K562 (cell line): ENCODE results near the gene KPNB1. TPM values are rescaled to one million over a fixed set of nuclear protein-coding genes. Genes with fewer than 3 reads are reported as not detected.

Experiments used
- ATAC-seq: fragments of 200-7000 bp; cut with Tn5 transposase; 3 replicates; pipeline ENCODE4 v1.9.1; 2020; ENCODE audit warnings: moderate library complexity
- BruUV-seq: library from RNA; stranded (reverse); fragments of 400-500 nt; replicated peaks from 2 replicates; lab custom pipeline; 2021; lab: Mats Ljungman, UMichigan
- CTCF ChIA-PET: fragments of 300-600 bp; formaldehyde crosslinking; extraction: SDS; loops from one replicate; lab custom pipeline; 2021; ENCODE audit warnings: low intra/inter-chr PET ratio; lab: Yijun Ruan, JAX
- POLR2A ChIA-PET: fragments of 300-600, 350-650 bp; sonication (Branson Sonifier 250); formaldehyde crosslinking; extraction: SDS; loops from one replicate; lab custom pipeline; 2021; ENCODE audit warnings: antibody characterized with exemption, inconsistent platforms; lab: Yijun Ruan, JAX
- DNase-seq, 4 experiments: peaks; one replicate each; pipeline versions ENCODE4 v3.0.0 to v3.0.0-alpha.2; 2011 to 2018; ENCODE audit warnings: low spot score in 3 of 4, mixed read lengths in 3 of 4; ENCODE audit errors: extremely low read depth in 1 of 4
- FAIRE-seq: peaks from 2 replicates; lab custom pipeline; 2011; peaks lifted over from hg19 to GRCh38; lab: Jason Lieb, UNC
- H2AFZ ChIP-seq: 2 replicates; pipeline ENCODE4 v1.6.0; 2011; ENCODE audit warnings: low read depth, low read length, control low read depth, inconsistent platforms
- H3K27ac ChIP-seq: fragments of 200-600 bp; 3 replicates; pipeline ENCODE4 v1.8.0; 2011; ENCODE audit warnings: low read depth, mild to moderate bottlenecking, control low read depth, inconsistent platforms, low read length, moderate library complexity, mixed read lengths; ENCODE audit errors: extremely low read depth
- H3K27me3 ChIP-seq, 2 experiments: fragments of 300-600 bp in 1 of 2; 2 replicates in 1 of 2; 3 replicates in 1 of 2; pipeline versions ENCODE4 v1.6.0 to v1.8.0; 2011; ENCODE audit warnings: inconsistent platforms in 2 of 2, low read length in 2 of 2, mild to moderate bottlenecking in 1 of 2, mixed read lengths in 1 of 2, moderate library complexity in 1 of 2; ENCODE audit not compliant: control insufficient read depth in 2 of 2, insufficient read depth in 2 of 2
- H3K36me3 ChIP-seq: fragments of 300-600 bp; 3 replicates; pipeline ENCODE4 v1.8.0; 2011; ENCODE audit warnings: mild to moderate bottlenecking, low read length, inconsistent platforms; ENCODE audit not compliant: control insufficient read depth, insufficient read depth
- H3K4me1 ChIP-seq, 2 experiments: fragments of 200-600 bp in 1 of 2; replicated peaks in 1 of 2; 2 replicates in 1 of 2; 3 replicates in 1 of 2; pipeline versions ENCODE4 v1.5.1 to v1.8.0; 2011; ENCODE audit warnings: inconsistent platforms in 2 of 2, low read length in 2 of 2, mild to moderate bottlenecking in 1 of 2, mixed read lengths in 1 of 2, moderate library complexity in 1 of 2; ENCODE audit not compliant: control insufficient read depth in 2 of 2, insufficient read depth in 2 of 2
- H3K4me2 ChIP-seq: 2 replicates; pipeline ENCODE4 v1.6.1; 2011; ENCODE audit warnings: low read length, control low read depth, inconsistent platforms, mixed read lengths; ENCODE audit not compliant: insufficient read depth
- H3K4me3 ChIP-seq: fragments of 200-600 bp; sonication (generic), shearing (Covaris generic); 2 replicates; pipeline ENCODE4 v1.5.1; 2016; ENCODE audit warnings: control low read depth, inconsistent platforms
- H3K79me2 ChIP-seq: fragments of 200-600 bp; 3 replicates; pipeline ENCODE4 v1.8.0; 2011; ENCODE audit warnings: low read length, inconsistent platforms; ENCODE audit not compliant: control insufficient read depth, insufficient read depth
- H3K9ac ChIP-seq, 2 experiments: 2 replicates each; pipeline versions ENCODE4 v1.6.0 to v1.6.1; 2011; ENCODE audit warnings: low read depth in 2 of 2, low read length in 2 of 2, control low read depth in 1 of 2, inconsistent platforms in 1 of 2, mild to moderate bottlenecking in 1 of 2, mixed read lengths in 1 of 2; ENCODE audit not compliant: insufficient read depth in 1 of 2
- H3K9me1 ChIP-seq: one replicate; pipeline ENCODE4 v1.6.0; 2011; ENCODE audit warnings: inconsistent platforms, mild to moderate bottlenecking, low read length, moderate library complexity; ENCODE audit not compliant: control insufficient read depth, insufficient read depth
- H3K9me3 ChIP-seq: replicated peaks from 2 replicates; pipeline ENCODE4 v1.5.1; 2011; ENCODE audit warnings: low read depth, low read length, inconsistent platforms; ENCODE audit not compliant: control insufficient read depth, insufficient read depth
- H4K20me1 ChIP-seq: replicated peaks from 2 replicates; pipeline ENCODE4 v1.6.1; 2011; ENCODE audit warnings: low read length, inconsistent platforms, mixed read lengths; ENCODE audit not compliant: control insufficient read depth, insufficient read depth
- CHCHD3 ChIP-seq: fragments of 250-450 bp; sonication (Bioruptor Pico); IDR thresholded peaks from 2 replicates; pipeline ENCODE4 v2.1.2; 2022; ENCODE audit warnings: mild to moderate bottlenecking
- DIDO1 ChIP-seq: fragments of 450-650 bp; IDR thresholded peaks from 2 replicates; pipeline ENCODE4 v1.6.1; 2016; ENCODE audit warnings: low read depth, missing biosample characterization, missing genetic modification characterization
- E2F3 ChIP-seq: fragments of 250-450 bp; sonication (Bioruptor Pico); IDR thresholded peaks from 2 replicates; pipeline ENCODE4 v1.4.0; 2020; ENCODE audit warnings: mild to moderate bottlenecking
- HCFC1 ChIP-seq: IDR thresholded peaks from 2 replicates; pipeline ENCODE4 v1.6.1; 2012; ENCODE audit warnings: low read depth, low read length, improper control_type of control experiment
- HMBOX1 ChIP-seq: sonication (generic); IDR thresholded peaks from 2 replicates; pipeline ENCODE4 v1.6.1; 2016
- LEF1 ChIP-seq: fragments of 450-650 bp; IDR thresholded peaks from 2 replicates; pipeline ENCODE4 v1.6.1; 2016; ENCODE audit warnings: mild to moderate bottlenecking
- MCM3 ChIP-seq: fragments of 450-650 bp; IDR thresholded peaks from 2 replicates; pipeline ENCODE4 v1.6.1; 2016
- MCM5 ChIP-seq: fragments of 450-650 bp; IDR thresholded peaks from 2 replicates; pipeline ENCODE4 v1.6.1; 2016; ENCODE audit warnings: low read depth
- MECOM ChIP-seq: fragments of 250-450 bp; sonication (Bioruptor Pico); IDR thresholded peaks from 2 replicates; pipeline ENCODE4 v1.8.0; 2022; ENCODE audit warnings: inconsistent platforms
- SAFB2 ChIP-seq: fragments of 200-400 bp; formaldehyde crosslinking; IDR thresholded peaks from 2 replicates; pipeline ENCODE4 v1.6.1; 2018; ENCODE audit warnings: borderline replicate concordance, low read length, low read depth, moderate library complexity; ENCODE audit not compliant: severe bottlenecking
- SMAD4 ChIP-seq: fragments of 250-450 bp; sonication (Bioruptor Pico); conservative IDR thresholded peaks from 2 replicates; pipeline ENCODE4 v1.8.0; 2021; ENCODE audit warnings: inconsistent platforms, mild to moderate bottlenecking, moderate library complexity
- SRSF9 ChIP-seq: fragments of 200-400 bp; formaldehyde crosslinking; IDR thresholded peaks from 2 replicates; pipeline ENCODE4 v1.6.1; 2017; ENCODE audit warnings: low read depth, low read length, borderline replicate concordance
- STAT5B ChIP-seq: fragments of 250-450 bp; sonication (Bioruptor Pico); IDR thresholded peaks from 2 replicates; pipeline ENCODE4 v1.8.0; 2021; ENCODE audit warnings: mild to moderate bottlenecking, inconsistent platforms
- ZFX ChIP-seq: sonication (generic); formaldehyde crosslinking; IDR thresholded peaks from 2 replicates; pipeline ENCODE4 v1.8.0; 2022; ENCODE audit warnings: mild to moderate bottlenecking, missing genetic modification reagents, moderate library complexity
- ZNF133 ChIP-seq: fragments of 250-450 bp; sonication (Bioruptor Pico); IDR thresholded peaks from 2 replicates; pipeline ENCODE4 v1.4.0; 2020; ENCODE audit warnings: mild to moderate bottlenecking
- ZNF23 ChIP-seq: fragments of 250-450 bp; sonication (Bioruptor Pico); IDR thresholded peaks from 2 replicates; pipeline ENCODE4 v1.4.0; 2020; ENCODE audit warnings: mild to moderate bottlenecking
- WGBS: fragments of 100-300 bp; shearing (Covaris generic); methylation state at CpG from one replicate; pipeline ENCODE4 v1.1.6; 2016; ENCODE audit warnings: low coverage, mixed read lengths; ENCODE audit not compliant: insufficient coverage; ENCODE audit errors: missing lambda C conversion rate; 5-methylcytosine and 5-hydroxymethylcytosine counted together
- in situ Hi-C: fragments of 300-500 bp; cut with MboI; formaldehyde crosslinking; loops from 4 replicates; pipeline ENCODE4 v1.15.0; 2018; ENCODE audit warnings: inconsistent platforms, mixed read lengths
- intact Hi-C: fragments of 100-400 bp; cut with micrococcal nuclease; formaldehyde crosslinking; loops from 2 replicates; pipeline ENCODE4 v1.14.2; 2022
- polyA plus RNA-seq, 8 experiments: library from polyadenylated mRNA; depleted of rRNA in 4 of 8; stranded (reverse) in 5 of 8; unstranded in 3 of 8; fragments of >200 nt; fragmentation: Nextera tagmentation in 2 of 8; fragmentation: Illumina TruSeq in 1 of 8; extraction: Ambion mirVana in 2 of 8; extraction: Trizol in 1 of 8; gene quantifications; 2 replicates each; pipeline versions ENCODE4 v1.2.1 to v1.2.3, GENCODE V29; 2011 to 2014; ENCODE audit warnings: inconsistent platforms in 1 of 8, missing spikeins in 1 of 8
- total RNA-seq, 7 experiments: library from RNA; depleted of rRNA in 6 of 7; stranded (reverse); fragments of >200 nt in 6 of 7; fragmentation: Illumina TruSeq in 2 of 7; extraction: Trizol in 2 of 7; gene quantifications; 2 replicates each; pipeline versions ENCODE4 v1.2.1 to v1.2.3, GENCODE V29; 2011 to 2021; ENCODE audit warnings: low replicate concordance in 1 of 7
- TF ChIP-seq, protein P1 (sequence below): fragments of 450-650 bp; IDR thresholded peaks from 2 replicates; pipeline ENCODE4 v1.7.1; 2018; ENCODE audit warnings: mild to moderate bottlenecking, low read depth; ENCODE audit not compliant: partially characterized antibody
- TF ChIP-seq, protein P2 (sequence below): sonication (generic); formaldehyde crosslinking; IDR thresholded peaks from 2 replicates; pipeline ENCODE4 v1.9.0; 2022; ENCODE audit warnings: mild to moderate bottlenecking, missing genetic modification reagents

The KPNB1 gene
- total and polyA plus RNA-seq, 9 of the 15 experiments (the other 6 are each of a cell fraction or from before 2014, with no cell fraction given): 154 to 622 (median 354) TPM

GRCh38 chr17:47604598-47604927, 45.2 kb upstream of the KPNB1 start:
- no peaks in the 10 kb centered on the region for H3K27me3 ChIP-seq
- POLR2A ChIA-PET: interaction anchor here (0.6 to 1.4 kb wide), 2 partner anchors 10 to 404 kb away, joined by 3 to 4 read pairs; no protein-coding TSS in a partner anchor
- H3K4me1 ChIP-seq: no peaks in the 10 kb centered on the region
- DNase-seq: no peak
- CTCF ChIA-PET: no interaction called here
- H3K4me3 ChIP-seq: no peak overlapping the region
- H3K9me3 ChIP-seq: no peaks in the 10 kb centered on the region
- ATAC-seq: no peak
- no peaks in the 10 kb centered on the region for H3K79me2 ChIP-seq
- BruUV-seq: no TSS peak
- TF ChIP-seq STAT5B (CRISPR knock-in tag) (no peak), SRSF9 (no peak), E2F3 (CRISPR knock-in tag) (no peak), LEF1 (no peak), DIDO1 (no peak), MCM5 (no peak), CHCHD3 (no peak), SAFB2 (no peak), MECOM (no peak), ZNF133 (CRISPR knock-in tag) (no peak), HMBOX1 (no peak), ZFX (CRISPR knock-in tag) (no peak), SMAD4 (no peak), MCM3 (no peak), HCFC1 (no peak), ZNF23 (no peak)
- TF ChIP-seq, protein P1, sequence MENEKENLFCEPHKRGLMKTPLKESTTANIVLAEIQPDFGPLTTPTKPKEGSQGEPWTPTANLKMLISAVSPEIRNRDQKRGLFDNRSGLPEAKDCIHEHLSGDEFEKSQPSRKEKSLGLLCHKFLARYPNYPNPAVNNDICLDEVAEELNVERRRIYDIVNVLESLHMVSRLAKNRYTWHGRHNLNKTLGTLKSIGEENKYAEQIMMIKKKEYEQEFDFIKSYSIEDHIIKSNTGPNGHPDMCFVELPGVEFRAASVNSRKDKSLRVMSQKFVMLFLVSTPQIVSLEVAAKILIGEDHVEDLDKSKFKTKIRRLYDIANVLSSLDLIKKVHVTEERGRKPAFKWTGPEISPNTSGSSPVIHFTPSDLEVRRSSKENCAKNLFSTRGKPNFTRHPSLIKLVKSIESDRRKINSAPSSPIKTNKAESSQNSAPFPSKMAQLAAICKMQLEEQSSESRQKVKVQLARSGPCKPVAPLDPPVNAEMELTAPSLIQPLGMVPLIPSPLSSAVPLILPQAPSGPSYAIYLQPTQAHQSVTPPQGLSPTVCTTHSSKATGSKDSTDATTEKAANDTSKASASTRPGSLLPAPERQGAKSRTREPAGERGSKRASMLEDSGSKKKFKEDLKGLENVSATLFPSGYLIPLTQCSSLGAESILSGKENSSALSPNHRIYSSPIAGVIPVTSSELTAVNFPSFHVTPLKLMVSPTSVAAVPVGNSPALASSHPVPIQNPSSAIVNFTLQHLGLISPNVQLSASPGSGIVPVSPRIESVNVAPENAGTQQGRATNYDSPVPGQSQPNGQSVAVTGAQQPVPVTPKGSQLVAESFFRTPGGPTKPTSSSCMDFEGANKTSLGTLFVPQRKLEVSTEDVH: no peak
- TF ChIP-seq, protein P2, sequence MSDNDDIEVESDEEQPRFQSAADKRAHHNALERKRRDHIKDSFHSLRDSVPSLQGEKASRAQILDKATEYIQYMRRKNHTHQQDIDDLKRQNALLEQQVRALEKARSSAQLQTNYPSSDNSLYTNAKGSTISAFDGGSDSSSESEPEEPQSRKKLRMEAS (CRISPR knock-in tag): no peak
- H3K9me1 ChIP-seq: no peaks in the 10 kb centered on the region
- H3K27ac ChIP-seq: no peak overlapping the region
- no peak overlapping the region for H2AFZ ChIP-seq
- FAIRE-seq: no peak
- no peaks in the 10 kb centered on the region for H4K20me1 ChIP-seq
- in situ Hi-C loops (loop anchor here (25.0 kb wide), 1 partner anchor 617 kb away; the partner anchor contains the start of gene RPRML), intact Hi-C loops (no loop called here)
- no peak overlapping the region for H3K9ac ChIP-seq
- peaks cover 73% of the 10 kb centered on the region for H3K36me3 ChIP-seq
- WGBS: 92% methylated on average over 1 of the region's 1 CpG
- no peak overlapping the region for H3K4me2 ChIP-seq
